ENCODE measurements around the gene HTRA1.

- TF ChIP-seq FOS (IDR thresholded peaks at IDR 0.05; ENCODE audit: low read depth, low read length) (no peak), CTCF (conservative IDR thresholded peaks at IDR 0.05; ENCODE audit: low read depth, low read length) (no peak), POLR2A (IDR thresholded peaks at IDR 0.05; ENCODE audit: low read depth, low read length) (no peak), NFE2L2 (IDR thresholded peaks at IDR 0.05; ENCODE audit: low read depth, low read length) (no peak), CEBPB (IDR thresholded peaks at IDR 0.05; ENCODE audit: low read depth, low read length) (no peak), BHLHE40 (IDR thresholded peaks at IDR 0.05; ENCODE audit: low read depth, low read length) (no peak), SMC3 (IDR thresholded peaks at IDR 0.05; ENCODE audit: low read depth, low read length) (no peak), MAZ (IDR thresholded peaks at IDR 0.05; ENCODE audit: borderline replicate concordance, low read depth, low read length) (no peak), RAD21 (IDR thresholded peaks at IDR 0.05; ENCODE audit: low read length) (no peak), ELK1 (IDR thresholded peaks at IDR 0.05; ENCODE audit: borderline replicate concordance, low read depth, low read length) (no peak), MAFK (IDR thresholded peaks at IDR 0.05; ENCODE audit: low read depth, low read length) (no peak), RFX5 (IDR thresholded peaks at IDR 0.05; ENCODE audit: low read depth, low read length) (no peak), USF2 (IDR thresholded peaks at IDR 0.05; ENCODE audit: low read depth, low read length) (no peak), MXI1 (IDR thresholded peaks at IDR 0.05; ENCODE audit: borderline replicate concordance, low read depth, low read length) (no peak)
These were observed 29.7 kb downstream of the HTRA1 start for GRCh38 chr10:122490786-122491680.

Measured in IMR-90 (cell line).